ENCODE measurements around the gene SGTA. TPM values are rescaled to one million over a fixed set of nuclear protein-coding genes. Genes with fewer than 3 reads are reported as not detected.

SGTA gene
- total and polyA plus RNA-seq, 2 of the 13 experiments (the other 11 are each of a cell fraction or from before 2014, with no cell fraction given): 43.9 to 47.4 TPM

DNA sequence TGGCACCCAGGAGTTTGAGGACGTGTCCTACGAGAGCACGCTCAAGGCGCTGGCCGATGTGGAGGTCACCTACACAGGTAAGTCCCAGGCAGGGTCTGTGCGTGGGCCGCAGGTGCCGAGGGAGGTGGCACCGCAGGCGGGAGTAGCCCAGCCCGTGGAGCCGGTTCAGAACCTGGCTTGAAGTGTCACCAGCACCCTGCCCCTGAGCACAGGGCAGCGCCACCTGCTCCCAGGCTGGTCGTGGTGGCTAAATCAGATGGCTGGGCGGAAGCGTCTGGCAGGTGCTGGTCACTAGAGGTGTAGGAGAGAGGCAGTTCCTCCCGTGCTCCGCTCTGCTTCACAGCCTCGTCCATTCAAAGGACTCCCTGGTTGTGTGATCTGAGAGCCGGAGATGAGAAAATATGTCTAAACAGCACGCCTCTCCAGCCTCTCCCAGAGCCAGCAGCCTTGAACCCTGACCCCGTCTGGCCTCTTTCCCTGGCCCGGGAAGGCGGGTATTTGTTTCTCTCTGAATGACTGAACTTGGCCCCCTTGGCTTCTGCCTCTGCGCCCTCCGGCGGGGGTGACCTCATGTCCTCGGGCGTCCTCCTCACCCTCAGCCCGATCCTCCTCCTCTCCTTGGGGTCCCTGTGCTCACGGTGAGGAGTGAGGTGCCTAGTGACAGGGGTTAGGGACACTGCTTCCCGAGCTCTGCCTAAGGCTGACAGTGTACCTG, 7.6 kb upstream of the SGTA start (continued):
- TF ChIP-seq, protein P1, sequence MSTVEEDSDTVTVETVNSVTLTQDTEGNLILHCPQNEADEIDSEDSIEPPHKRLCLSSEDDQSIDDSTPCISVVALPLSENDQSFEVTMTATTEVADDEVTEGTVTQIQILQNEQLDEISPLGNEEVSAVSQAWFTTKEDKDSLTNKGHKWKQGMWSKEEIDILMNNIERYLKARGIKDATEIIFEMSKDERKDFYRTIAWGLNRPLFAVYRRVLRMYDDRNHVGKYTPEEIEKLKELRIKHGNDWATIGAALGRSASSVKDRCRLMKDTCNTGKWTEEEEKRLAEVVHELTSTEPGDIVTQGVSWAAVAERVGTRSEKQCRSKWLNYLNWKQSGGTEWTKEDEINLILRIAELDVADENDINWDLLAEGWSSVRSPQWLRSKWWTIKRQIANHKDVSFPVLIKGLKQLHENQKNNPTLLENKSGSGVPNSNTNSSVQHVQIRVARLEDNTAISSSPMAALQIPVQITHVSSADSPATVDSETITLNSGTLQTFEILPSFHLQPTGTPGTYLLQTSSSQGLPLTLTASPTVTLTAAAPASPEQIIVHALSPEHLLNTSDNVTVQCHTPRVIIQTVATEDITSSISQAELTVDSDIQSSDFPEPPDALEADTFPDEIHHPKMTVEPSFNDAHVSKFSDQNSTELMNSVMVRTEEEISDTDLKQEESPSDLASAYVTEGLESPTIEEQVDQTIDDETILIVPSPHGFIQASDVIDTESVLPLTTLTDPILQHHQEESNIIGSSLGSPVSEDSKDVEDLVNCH (CRISPR knock-in tag; IDR thresholded peaks at IDR 0.05): no peak
- no peak for TF ChIP-seq ZNF484 (CRISPR knock-in tag; IDR thresholded peaks at IDR 0.05; ENCODE audit: borderline replicate concordance, low read depth)
- no peak; the same call in 1 of the 2 replicates for TF ChIP-seq ZBTB21 (CRISPR knock-in tag; IDR thresholded peaks at IDR 0.05)
- TF ChIP-seq, protein P2, sequence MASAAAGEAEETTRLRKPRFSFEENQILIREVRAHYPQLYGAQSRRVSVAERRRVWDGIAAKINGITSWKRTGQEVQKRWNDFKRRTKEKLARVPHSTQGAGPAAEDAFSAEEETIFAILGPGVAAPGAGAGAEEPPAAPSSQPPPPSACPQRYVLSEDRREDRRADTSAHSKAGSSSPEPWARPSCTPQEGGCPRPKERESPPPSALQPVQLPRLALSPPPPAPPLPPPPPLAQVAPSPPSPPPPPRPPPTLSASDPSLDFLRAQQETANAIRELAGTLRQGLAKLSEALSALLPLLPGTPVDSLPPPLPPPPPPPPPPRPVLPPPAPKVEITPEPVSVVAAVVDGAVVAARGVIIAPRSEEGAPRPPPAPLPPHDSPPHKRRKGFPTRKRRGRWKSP (CRISPR knock-in tag; IDR thresholded peaks at IDR 0.05): peak; percentile 70
- no peak for TF ChIP-seq PHB2 (IDR thresholded peaks at IDR 0.05; ENCODE audit: partially characterized antibody)
- peak; percentile 69 for TF ChIP-seq ZNF781 (CRISPR knock-in tag; IDR thresholded peaks at IDR 0.05; ENCODE audit: borderline replicate concordance, not compliant biosample characterization)
- TF ChIP-seq GPN1 (CRISPR knock-in tag; IDR thresholded peaks at IDR 0.05; ENCODE audit: borderline replicate concordance): no peak
- TF ChIP-seq, protein P3, sequence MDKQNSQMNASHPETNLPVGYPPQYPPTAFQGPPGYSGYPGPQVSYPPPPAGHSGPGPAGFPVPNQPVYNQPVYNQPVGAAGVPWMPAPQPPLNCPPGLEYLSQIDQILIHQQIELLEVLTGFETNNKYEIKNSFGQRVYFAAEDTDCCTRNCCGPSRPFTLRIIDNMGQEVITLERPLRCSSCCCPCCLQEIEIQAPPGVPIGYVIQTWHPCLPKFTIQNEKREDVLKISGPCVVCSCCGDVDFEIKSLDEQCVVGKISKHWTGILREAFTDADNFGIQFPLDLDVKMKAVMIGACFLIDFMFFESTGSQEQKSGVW (CRISPR knock-in tag; IDR thresholded peaks at IDR 0.05; ENCODE audit: borderline replicate concordance): no peak
- 0 out of 2 replicates have a peak, but pooled peaks have one; percentile 17 for TF ChIP-seq ZNF761 (CRISPR knock-in tag; conservative IDR thresholded peaks at IDR 0.05)
- TF ChIP-seq ZNF747 (CRISPR knock-in tag; IDR thresholded peaks at IDR 0.05; ENCODE audit: borderline replicate concordance): no peak
- peak; percentile 46 for TF ChIP-seq GABPB1 (CRISPR knock-in tag; IDR thresholded peaks at IDR 0.05)
- no peak for TF ChIP-seq NFAT5 (CRISPR knock-in tag; IDR thresholded peaks at IDR 0.05)
- TF ChIP-seq, protein P4, sequence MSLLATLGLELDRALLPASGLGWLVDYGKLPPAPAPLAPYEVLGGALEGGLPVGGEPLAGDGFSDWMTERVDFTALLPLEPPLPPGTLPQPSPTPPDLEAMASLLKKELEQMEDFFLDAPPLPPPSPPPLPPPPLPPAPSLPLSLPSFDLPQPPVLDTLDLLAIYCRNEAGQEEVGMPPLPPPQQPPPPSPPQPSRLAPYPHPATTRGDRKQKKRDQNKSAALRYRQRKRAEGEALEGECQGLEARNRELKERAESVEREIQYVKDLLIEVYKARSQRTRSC (CRISPR knock-in tag; IDR thresholded peaks at IDR 0.05; ENCODE audit: low read depth): no peak
- TF ChIP-seq MLXIP (CRISPR knock-in tag; IDR thresholded peaks at IDR 0.05; ENCODE audit: borderline replicate concordance): no peak

All from HepG2 (cell line).